DMS79 (cell line): ENCODE results near the gene PLAC1.

Experiments
- DNase-seq: peaks from one replicate; lab custom pipeline; 2025; lab: John Stamatoyannopoulos, UW

PLAC1 gene

GRCh38 chrX:134631426-134632346 lies 26.6 kb downstream of the PLAC1 start:
- DNase-seq, result no peak

- DNase-seq, result no peak
These were observed 29.6 kb downstream of the PLAC1 start for GRCh38 chrX:134628663-134629062.

- no peak for DNase-seq
These were observed 31.8 kb downstream of the PLAC1 start for GRCh38 chrX:134626434-134626833.

GRCh38 chrX:134625315-134625718 lies 33.0 kb downstream of the PLAC1 start:
- no peak for DNase-seq

- no peak for DNase-seq
These were observed 34.2 kb downstream of the PLAC1 start for GRCh38 chrX:134624046-134624430.

- no peak for DNase-seq
These were observed 34.8 kb downstream of the PLAC1 start for GRCh38 chrX:134623293-134624045.

GRCh38 chrX:134622813-134623185 lies 35.5 kb downstream of the PLAC1 start:
- DNase-seq, result no peak

GRCh38 chrX:134622056-134622812 lies 36.0 kb downstream of the PLAC1 start:
- DNase-seq, result no peak

GRCh38 chrX:134619838-134620237 lies 38.4 kb downstream of the PLAC1 start:
- DNase-seq, result no peak

- no peak for DNase-seq
These were observed 44.9 kb downstream of the PLAC1 start for GRCh38 chrX:134613396-134613795.

- DNase-seq, result no peak
These were observed 50.1 kb downstream of the PLAC1 start for GRCh38 chrX:134608153-134608552.

GRCh38 chrX:134607523-134607922 lies 50.7 kb downstream of the PLAC1 start:
- DNase-seq, result no peak

- DNase-seq, result peak; percentile 85
These were observed 53.5 kb downstream of the PLAC1 start for GRCh38 chrX:134604701-134605311.

GRCh38 chrX:134603806-134604700 lies 54.2 kb downstream of the PLAC1 start:
- no peak for DNase-seq

GRCh38 chrX:134602410-134602809 lies 55.9 kb downstream of the PLAC1 start:
- no peak for DNase-seq

GRCh38 chrX:134601240-134601765 lies 57.0 kb downstream of the PLAC1 start:
- no peak for DNase-seq

- no peak for DNase-seq
These were observed 57.6 kb downstream of the PLAC1 start for GRCh38 chrX:134600714-134601113.

- no peak for DNase-seq
These were observed 58.9 kb downstream of the PLAC1 start for GRCh38 chrX:134599184-134599914.

GRCh38 chrX:134592303-134592702 lies 66.0 kb downstream of the PLAC1 start:
- DNase-seq, result no peak

- DNase-seq, result no peak
These were observed 66.8 kb downstream of the PLAC1 start for GRCh38 chrX:134591502-134591901.
